Osteoblast (primary cell): Measurements from ENCODE around the gene EEF2K. TPM values are rescaled to one million over a fixed set of nuclear protein-coding genes. Genes with fewer than 3 reads are reported as not detected.

Experiments used
- DNase-seq: peaks from one replicate; pipeline ENCODE4 v3.0.0; 2011; ENCODE audit warnings: low spot score, mixed read lengths; ENCODE audit not compliant: insufficient read length; ENCODE audit errors: missing footprints
- H2AFZ ChIP-seq: 2 replicates; pipeline ENCODE4 v1.6.0; 2011; ENCODE audit warnings: mild to moderate bottlenecking, low read length
- H3K27ac ChIP-seq: 2 replicates; pipeline ENCODE4 v1.5.1; 2011; ENCODE audit warnings: mild to moderate bottlenecking, low read depth, low read length, moderate library complexity
- H3K27me3 ChIP-seq: 2 replicates; pipeline ENCODE4 v1.6.0; 2012; ENCODE audit warnings: mild to moderate bottlenecking, control low read depth, inconsistent platforms, low read length, moderate library complexity; ENCODE audit not compliant: insufficient read depth
- H3K36me3 ChIP-seq: 2 replicates; pipeline ENCODE4 v1.5.1; 2011; ENCODE audit warnings: mild to moderate bottlenecking, low read length, control low read depth, moderate library complexity; ENCODE audit not compliant: insufficient read depth
- H3K4me1 ChIP-seq: 2 replicates; pipeline ENCODE4 v1.5.1; 2011; ENCODE audit warnings: mild to moderate bottlenecking, low read length, control low read depth, moderate library complexity; ENCODE audit not compliant: insufficient read depth
- H3K4me2 ChIP-seq: 2 replicates; pipeline ENCODE4 v1.6.0; 2011; ENCODE audit warnings: mild to moderate bottlenecking, low read length; ENCODE audit not compliant: insufficient read depth
- H3K4me3 ChIP-seq: fragments of 200-600 bp; sonication (generic); 3 replicates; pipeline ENCODE4 v1.5.1; 2012; ENCODE audit warnings: mild to moderate bottlenecking, low read length, inconsistent platforms; ENCODE audit not compliant: insufficient read depth
- H3K79me2 ChIP-seq: 2 replicates; pipeline ENCODE4 v1.6.0; 2012; ENCODE audit warnings: mild to moderate bottlenecking, low read length, control low read depth, inconsistent platforms; ENCODE audit not compliant: insufficient read depth
- H3K9me3 ChIP-seq: 2 replicates; pipeline ENCODE4 v1.5.1; 2011; ENCODE audit warnings: low read depth, low read length, control low read depth
- H4K20me1 ChIP-seq: 2 replicates; pipeline ENCODE4 v1.6.0; 2012; ENCODE audit warnings: mild to moderate bottlenecking, low read length, control low read depth; ENCODE audit not compliant: insufficient read depth
- total RNA-seq: library from RNA; depleted of rRNA; stranded (reverse); fragments of >200 nt; gene quantifications from 2 replicates; pipeline ENCODE4 v1.2.3, GENCODE V29; 2012
- TF ChIP-seq, protein P1 (sequence below): IDR thresholded peaks from 2 replicates; pipeline ENCODE4 v1.5.1; 2011; ENCODE audit warnings: mild to moderate bottlenecking, low read depth, low read length, moderate library complexity; ENCODE audit errors: extremely low read depth

EEF2K gene
- total RNA-seq, 1 donor, result 41.6 TPM

DNA sequence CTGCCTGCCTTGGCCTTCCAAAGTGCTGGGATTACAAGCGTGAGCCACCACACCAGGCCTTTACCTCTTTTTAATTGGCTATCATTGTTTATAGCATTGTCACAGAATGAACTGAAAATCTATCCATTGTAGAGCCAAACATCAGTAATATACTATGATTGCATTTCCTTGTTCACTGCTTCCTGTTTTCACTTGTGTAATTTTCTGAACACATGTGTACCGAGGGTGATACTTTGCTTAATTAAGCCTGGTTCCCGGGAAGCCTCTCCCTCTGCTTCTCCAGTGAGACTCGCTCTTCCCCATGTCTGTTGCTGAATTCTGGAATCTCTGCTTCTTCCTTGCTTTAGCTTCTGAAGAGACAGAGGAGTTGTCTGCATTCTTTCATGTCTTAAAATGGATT is 124.2 kb downstream of the EEF2K start:
- Histone ChIP-seq H4K20me1 (peaks cover 6% of the 10 kb centered on the region), H3K4me2 (no peak overlapping the region), H3K4me3 (no peak overlapping the region), H3K27me3 (no peaks in the 10 kb centered on the region), H3K9me3 (no peaks in the 10 kb centered on the region), H2AFZ (no peak overlapping the region), H3K36me3 (peaks cover 66% of the 10 kb centered on the region), H3K4me1 (no peaks in the 10 kb centered on the region), H3K79me2 (peaks cover 11% of the 10 kb centered on the region), H3K27ac (no peak overlapping the region)
- DNase-seq, result peak; percentile 26
- TF ChIP-seq, protein P1, sequence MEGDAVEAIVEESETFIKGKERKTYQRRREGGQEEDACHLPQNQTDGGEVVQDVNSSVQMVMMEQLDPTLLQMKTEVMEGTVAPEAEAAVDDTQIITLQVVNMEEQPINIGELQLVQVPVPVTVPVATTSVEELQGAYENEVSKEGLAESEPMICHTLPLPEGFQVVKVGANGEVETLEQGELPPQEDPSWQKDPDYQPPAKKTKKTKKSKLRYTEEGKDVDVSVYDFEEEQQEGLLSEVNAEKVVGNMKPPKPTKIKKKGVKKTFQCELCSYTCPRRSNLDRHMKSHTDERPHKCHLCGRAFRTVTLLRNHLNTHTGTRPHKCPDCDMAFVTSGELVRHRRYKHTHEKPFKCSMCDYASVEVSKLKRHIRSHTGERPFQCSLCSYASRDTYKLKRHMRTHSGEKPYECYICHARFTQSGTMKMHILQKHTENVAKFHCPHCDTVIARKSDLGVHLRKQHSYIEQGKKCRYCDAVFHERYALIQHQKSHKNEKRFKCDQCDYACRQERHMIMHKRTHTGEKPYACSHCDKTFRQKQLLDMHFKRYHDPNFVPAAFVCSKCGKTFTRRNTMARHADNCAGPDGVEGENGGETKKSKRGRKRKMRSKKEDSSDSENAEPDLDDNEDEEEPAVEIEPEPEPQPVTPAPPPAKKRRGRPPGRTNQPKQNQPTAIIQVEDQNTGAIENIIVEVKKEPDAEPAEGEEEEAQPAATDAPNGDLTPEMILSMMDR, result no peak

DNA sequence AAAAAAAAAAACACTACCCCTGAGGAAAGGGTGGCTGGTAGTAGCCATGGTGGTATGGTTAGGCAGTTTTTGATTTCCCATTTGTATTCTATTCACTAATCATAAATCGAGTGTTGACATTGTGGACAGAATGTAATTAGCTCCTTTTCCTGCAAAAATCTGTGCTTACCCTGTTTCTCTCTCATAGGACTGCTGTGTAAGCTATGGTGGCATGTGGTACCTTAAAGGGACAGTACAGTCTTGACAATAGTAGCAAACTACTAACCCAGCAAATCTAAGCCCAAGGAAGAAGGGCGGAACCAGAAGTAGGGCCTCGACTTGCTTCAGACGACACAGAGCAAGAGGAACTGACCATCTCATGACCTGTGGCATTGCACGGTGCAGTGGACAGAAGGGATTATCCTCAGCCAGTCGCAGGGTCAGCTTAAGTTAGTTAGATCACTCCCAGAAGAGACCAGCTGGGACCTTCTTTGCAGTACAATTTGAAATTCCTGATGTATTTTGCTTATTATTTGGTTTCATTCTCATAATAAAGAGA is 127.4 kb downstream of the EEF2K start:
- DNase-seq, result peak; percentile 2
- Histone ChIP-seq H4K20me1 (peaks cover 14% of the 10 kb centered on the region), H3K27ac (no peak overlapping the region), H3K4me3 (no peak overlapping the region), H3K9me3 (no peaks in the 10 kb centered on the region), H3K79me2 (peaks cover 24% of the 10 kb centered on the region), H3K36me3 (peaks cover 68% of the 10 kb centered on the region), H3K27me3 (no peaks in the 10 kb centered on the region), H2AFZ (no peak overlapping the region), H3K4me2 (no peak overlapping the region), H3K4me1 (no peaks in the 10 kb centered on the region)
- TF ChIP-seq, protein P1, result no peak

DNA sequence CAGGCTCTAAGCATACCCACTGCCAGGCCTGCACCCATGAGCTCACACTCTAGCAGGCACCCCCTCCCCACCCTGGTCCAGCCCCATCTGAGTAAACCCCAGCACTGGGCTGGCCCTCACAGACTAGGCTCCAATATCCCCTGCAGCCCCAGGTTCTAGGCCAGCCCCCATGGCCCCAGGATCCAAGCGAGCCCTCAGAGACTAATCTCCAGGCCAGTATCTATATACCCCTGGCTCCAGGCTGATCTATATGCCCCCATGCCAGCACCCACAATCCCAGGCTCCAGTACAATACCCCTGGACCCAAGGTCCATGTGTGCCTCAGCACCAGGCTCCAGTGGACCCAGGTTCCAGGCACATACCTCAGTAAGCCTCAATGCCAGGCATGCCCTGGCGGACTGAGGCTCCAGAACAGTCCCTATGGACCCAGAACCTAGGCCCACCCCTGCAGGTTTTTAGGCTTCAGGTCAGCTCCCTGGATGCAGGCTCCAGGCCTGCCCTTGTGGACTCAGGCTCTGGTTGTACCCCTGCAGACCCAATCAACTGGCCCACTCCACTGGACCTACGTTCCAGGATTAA is 129.7 kb downstream of the EEF2K start:
- no peak overlapping the region for H2AFZ ChIP-seq
- H3K9me3 ChIP-seq, result no peaks in the 10 kb centered on the region
- peaks cover 56% of the 10 kb centered on the region for H3K36me3 ChIP-seq
- TF ChIP-seq, protein P1, result no peak
- DNase-seq, result peak; percentile 29
- H3K79me2 ChIP-seq, result peaks cover 24% of the 10 kb centered on the region
- no peaks in the 10 kb centered on the region for H3K27me3 ChIP-seq
- H3K4me2 ChIP-seq, result no peak overlapping the region
- H3K4me1 ChIP-seq, result no peaks in the 10 kb centered on the region
- peaks cover 14% of the 10 kb centered on the region for H4K20me1 ChIP-seq
- no peak overlapping the region for H3K27ac ChIP-seq
- no peak overlapping the region for H3K4me3 ChIP-seq

DNA sequence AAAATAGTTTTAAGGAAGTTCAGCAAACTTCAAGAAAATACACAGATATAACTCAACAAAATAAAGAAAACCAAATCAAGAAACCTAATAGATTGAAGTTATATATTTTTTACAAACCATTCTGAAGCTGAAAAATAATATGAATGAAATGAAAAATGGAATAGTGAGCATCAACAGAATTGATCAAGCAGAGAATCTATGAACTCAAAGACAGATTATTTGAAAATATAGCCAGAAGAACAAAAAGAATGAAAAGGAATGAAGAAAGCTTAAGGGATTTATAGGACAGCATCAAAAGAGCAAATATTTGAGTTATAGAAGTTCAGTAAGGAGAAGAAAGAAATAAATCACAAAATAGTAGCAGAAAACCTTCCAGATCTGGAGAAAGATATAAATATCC is 130.5 kb downstream of the EEF2K start:
- no peak overlapping the region for H2AFZ ChIP-seq
- no peaks in the 10 kb centered on the region for H3K4me1 ChIP-seq
- DNase-seq, result peak; percentile 62
- H4K20me1 ChIP-seq, result peaks cover 14% of the 10 kb centered on the region
- peaks cover 53% of the 10 kb centered on the region for H3K36me3 ChIP-seq
- H3K27ac ChIP-seq, result no peak overlapping the region
- TF ChIP-seq, protein P1, result no peak
- H3K4me3 ChIP-seq, result no peak overlapping the region
- no peaks in the 10 kb centered on the region for H3K27me3 ChIP-seq
- H3K9me3 ChIP-seq, result no peaks in the 10 kb centered on the region
- H3K79me2 ChIP-seq, result peaks cover 24% of the 10 kb centered on the region
- no peak overlapping the region for H3K4me2 ChIP-seq
